ENCODE measurements around the gene PPP1R12B.

The PPP1R12B gene

GRCh38 chr1:202348509-202349205 lies at the start of gene PPP1R12B:
Gene PPP1R12B (plus strand): TSS chr1:202348699. CDS start chr1:202348852, 153 bp downstream.
- DNase-seq (ENCODE audit: low spot score), result peak; percentile 96

- DNase-seq (ENCODE audit: low spot score), result no peak
Measured at GRCh38 chr1:202302166-202302565, 46.3 kb upstream of the PPP1R12B start.

GRCh38 chr1:202304375-202304774 lies 44.1 kb upstream of the PPP1R12B start:
- no peak for DNase-seq (ENCODE audit: low spot score)

GRCh38 chr1:202305168-202305567 lies 43.3 kb upstream of the PPP1R12B start:
- no peak for DNase-seq (ENCODE audit: low spot score)

GRCh38 chr1:202306535-202307345 lies 41.8 kb upstream of the PPP1R12B start:
- no peak for DNase-seq (ENCODE audit: low spot score)

- no peak for DNase-seq (ENCODE audit: low spot score)
Measured at GRCh38 chr1:202310071-202310725, 38.3 kb upstream of the PPP1R12B start.

- DNase-seq (ENCODE audit: low spot score), result no peak
Measured at GRCh38 chr1:202310746-202311145, 37.8 kb upstream of the PPP1R12B start.

- DNase-seq (ENCODE audit: low spot score), result no peak
Measured at GRCh38 chr1:202311875-202312635, 36.4 kb upstream of the PPP1R12B start.

GRCh38 chr1:202315576-202316168 lies 32.8 kb upstream of the PPP1R12B start:
- DNase-seq (ENCODE audit: low spot score), result peak; percentile 66

GRCh38 chr1:202316186-202316585 lies 32.3 kb upstream of the PPP1R12B start:
- DNase-seq (ENCODE audit: low spot score), result no peak

GRCh38 chr1:202317941-202318925 lies 30.3 kb upstream of the PPP1R12B start:
- no peak for DNase-seq (ENCODE audit: low spot score)

GRCh38 chr1:202319381-202320080 lies 29.0 kb upstream of the PPP1R12B start:
- no peak for DNase-seq (ENCODE audit: low spot score)

- no peak for DNase-seq (ENCODE audit: low spot score)
Measured at GRCh38 chr1:202320081-202320405, 28.5 kb upstream of the PPP1R12B start.

- DNase-seq (ENCODE audit: low spot score), result no peak
Measured at GRCh38 chr1:202323731-202324130, 24.8 kb upstream of the PPP1R12B start.

GRCh38 chr1:202324646-202325045 lies 23.9 kb upstream of the PPP1R12B start:
- no peak for DNase-seq (ENCODE audit: low spot score)

- no peak for DNase-seq (ENCODE audit: low spot score)
Measured at GRCh38 chr1:202329891-202330290, 18.6 kb upstream of the PPP1R12B start.

- no peak for DNase-seq (ENCODE audit: low spot score)
Measured at GRCh38 chr1:202333861-202334260, 14.6 kb upstream of the PPP1R12B start.

GRCh38 chr1:202343652-202344349 lies 4.7 kb upstream of the PPP1R12B start:
- peak; percentile 57 for DNase-seq (ENCODE audit: low spot score)

- no peak for DNase-seq (ENCODE audit: low spot score)
Measured at GRCh38 chr1:202348005-202348508, 442 bp upstream of the PPP1R12B start.
